GM08714 (cell line): ENCODE measurements around the gene GET3.

ENCODE experiments used
- H3K4me3 ChIP-seq: fragments of 200-500 bp; sonication (Bioruptor generic); 2 replicates; pipeline ENCODE4 v1.5.1; 2014; ENCODE audit warnings: mild to moderate bottlenecking, low read length, inconsistent platforms
- ZNF274 ChIP-seq: IDR thresholded peaks from 2 replicates; pipeline ENCODE4 v1.6.1; 2012; ENCODE audit warnings: mild to moderate bottlenecking, low read depth, low read length

The GET3 gene

GRCh38 chr19:12736995-12737834, at the start of gene GET3:
Gene GET3 (plus strand): TSS chr19:12737497. CDS start chr19:12737506, 9 bp downstream.
- H3K4me3 ChIP-seq: peak within 1 kb of the TSS; percentile 95
- TF ChIP-seq ZNF274: no peak

- no peak overlapping the region for H3K4me3 ChIP-seq
- no peak for TF ChIP-seq ZNF274
Measured at GRCh38 chr19:12689012-12689411, 48.3 kb upstream of the GET3 start.

GRCh38 chr19:12689581-12690216, 47.6 kb upstream of the GET3 start:
- TF ChIP-seq ZNF274: no peak
- no peak overlapping the region for H3K4me3 ChIP-seq

GRCh38 chr19:12692960-12693359, 44.3 kb upstream of the GET3 start:
- TF ChIP-seq ZNF274: no peak
- H3K4me3 ChIP-seq: no peak overlapping the region

GRCh38 chr19:12694641-12695040, 42.7 kb upstream of the GET3 start:
- TF ChIP-seq ZNF274: no peak
- no peak overlapping the region for H3K4me3 ChIP-seq

GRCh38 chr19:12695096-12695495, 42.2 kb upstream of the GET3 start:
- TF ChIP-seq ZNF274: no peak
- no peak overlapping the region for H3K4me3 ChIP-seq

- TF ChIP-seq ZNF274: no peak
- peak overlapping the region; percentile 77; the same call in 1 of the 2 replicates for H3K4me3 ChIP-seq
Measured at GRCh38 chr19:12695514-12695913, 41.8 kb upstream of the GET3 start.

- H3K4me3 ChIP-seq: peak overlapping the region; percentile 77
- TF ChIP-seq ZNF274: no peak
Measured at GRCh38 chr19:12695997-12696365, 41.3 kb upstream of the GET3 start.

- no peak for TF ChIP-seq ZNF274
- H3K4me3 ChIP-seq: peak within 1 kb of the TSS; percentile 77
Measured at GRCh38 chr19:12696366-12697335, 40.6 kb upstream of the GET3 start, which contains the start of gene FBXW9. Gene FBXW9 (minus strand): TSS chr19:12696631. CDS start chr19:12696581, 50 bp downstream.

- peak overlapping the region; percentile 77; the same call in 1 of the 2 replicates for H3K4me3 ChIP-seq
Measured at GRCh38 chr19:12697425-12697824, 39.9 kb upstream of the GET3 start.

GRCh38 chr19:12698138-12698537, 39.2 kb upstream of the GET3 start:
- H3K4me3 ChIP-seq: no peak overlapping the region
- no peak for TF ChIP-seq ZNF274

- no peak overlapping the region for H3K4me3 ChIP-seq
- TF ChIP-seq ZNF274: no peak
Measured at GRCh38 chr19:12701596-12702282, 35.6 kb upstream of the GET3 start.

GRCh38 chr19:12703046-12703445, 34.3 kb upstream of the GET3 start:
- H3K4me3 ChIP-seq: no peak overlapping the region
- TF ChIP-seq ZNF274: no peak
